ENCODE data around the gene VPS4A.
A peak's percentile ranks its signal among the peaks of the same experiment; 100 is the strongest.

Gene VPS4A

DNA sequence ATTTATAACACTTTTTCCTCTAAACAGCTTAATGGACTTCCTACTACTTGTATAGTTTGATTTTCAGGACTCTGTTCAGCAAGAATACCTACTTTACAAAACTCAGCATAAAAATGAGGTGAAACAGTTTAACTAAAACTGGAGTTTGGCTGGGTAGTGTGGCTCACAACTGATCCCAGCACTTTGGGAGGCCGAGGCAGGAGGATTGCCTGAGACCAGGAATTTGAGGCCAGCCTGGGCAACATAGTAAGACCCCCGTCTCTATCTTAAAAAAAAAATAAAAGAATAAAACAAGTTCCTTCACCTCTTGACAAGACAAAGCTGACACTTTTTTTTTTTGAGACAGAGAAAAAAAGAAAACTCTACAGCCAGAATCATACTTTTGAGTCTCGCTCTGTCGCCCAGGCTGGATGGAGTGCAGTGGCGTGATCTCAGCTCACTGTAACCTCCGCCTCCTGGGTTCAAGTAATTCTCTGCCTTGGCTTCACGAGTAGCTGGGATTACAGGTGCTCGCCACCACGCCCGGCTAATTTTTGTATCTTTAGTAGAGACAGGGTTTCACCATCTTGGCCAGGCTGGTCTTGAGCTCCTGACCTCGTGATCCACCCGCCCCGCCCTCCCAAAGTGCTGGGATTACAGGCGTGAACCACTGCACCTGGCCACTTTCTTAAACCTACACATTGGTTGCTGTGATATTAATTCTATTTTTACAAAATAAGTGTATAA is 16.6 kb downstream of the VPS4A start:
- Histone ChIP-seq H2AFZ (ENCODE audit: low read length) (no peak overlapping the region), H3K27me3 (ENCODE audit: insufficient read depth, low read length, poor library complexity, severe bottlenecking) (no peaks in the 10 kb centered on the region), H3K4me1 (ENCODE audit: insufficient read depth, low read length, poor library complexity, severe bottlenecking) (peaks cover 40% of the 10 kb centered on the region), H3K4me2 (ENCODE audit: low read depth, low read length, poor library complexity, severe bottlenecking) (peak overlapping the region; percentile 99), H3K9me2 (replicated peaks; ENCODE audit: low read depth, low read length) (no peaks in the 10 kb centered on the region), H3K9ac (ENCODE audit: low read depth, low read length, poor library complexity, severe bottlenecking) (peak overlapping the region; percentile 94), H3K9me3 (ENCODE audit: insufficient read depth, low read depth, low read length) (no peaks in the 10 kb centered on the region), H3F3A (ENCODE audit: low read depth) (peaks cover 7% of the 10 kb centered on the region; the same call in 1 of the 2 replicates), H3K4me3 (ENCODE audit: low read length, poor library complexity, severe bottlenecking) (peak overlapping the region; percentile 87), H3K79me2 (ENCODE audit: insufficient read depth, low read length) (peaks cover 85% of the 10 kb centered on the region), H4K20me1 (ENCODE audit: insufficient read depth, low read length, poor library complexity, severe bottlenecking) (peaks cover 50% of the 10 kb centered on the region), H3K36me3 (ENCODE audit: insufficient read depth, low read length) (peaks cover 32% of the 10 kb centered on the region; the same call in 1 of the 2 replicates)
- TF ChIP-seq CTCF (conservative IDR thresholded peaks at IDR 0.05; ENCODE audit: low read length), result no peak
- TF ChIP-seq EZH2phosphoT487 (IDR thresholded peaks at IDR 0.05; ENCODE audit: borderline replicate concordance), result no peak

- H3K36me3 ChIP-seq (ENCODE audit: insufficient read depth, low read length), result peaks cover 22% of the 10 kb centered on the region; the same call in 1 of the 2 replicates
- H3F3A ChIP-seq (ENCODE audit: low read depth), result peaks cover 7% of the 10 kb centered on the region; the same call in 1 of the 2 replicates
- no peaks in the 10 kb centered on the region for H3K9me3 ChIP-seq (ENCODE audit: insufficient read depth, low read depth, low read length)
- H3K4me1 ChIP-seq (ENCODE audit: insufficient read depth, low read length, poor library complexity, severe bottlenecking), result peaks cover 40% of the 10 kb centered on the region
- H3K4me3 ChIP-seq (ENCODE audit: low read length, poor library complexity, severe bottlenecking), result peak overlapping the region; percentile 87
- peaks cover 50% of the 10 kb centered on the region for H4K20me1 ChIP-seq (ENCODE audit: insufficient read depth, low read length, poor library complexity, severe bottlenecking)
- no peaks in the 10 kb centered on the region for H3K27me3 ChIP-seq (ENCODE audit: insufficient read depth, low read length, poor library complexity, severe bottlenecking)
- H2AFZ ChIP-seq (ENCODE audit: low read length), result no peak overlapping the region
- TF ChIP-seq CTCF (conservative IDR thresholded peaks at IDR 0.05; ENCODE audit: low read length) (no peak), EZH2phosphoT487 (IDR thresholded peaks at IDR 0.05; ENCODE audit: borderline replicate concordance) (no peak)
- H3K9me2 ChIP-seq (replicated peaks; ENCODE audit: low read depth, low read length), result no peaks in the 10 kb centered on the region
- peak overlapping the region; percentile 99 for H3K4me2 ChIP-seq (ENCODE audit: low read depth, low read length, poor library complexity, severe bottlenecking)
- H3K79me2 ChIP-seq (ENCODE audit: insufficient read depth, low read length), result peaks cover 75% of the 10 kb centered on the region
- peak overlapping the region; percentile 94 for H3K9ac ChIP-seq (ENCODE audit: low read depth, low read length, poor library complexity, severe bottlenecking)
Observed at GRCh38 chr16:69328854-69329316, 17.7 kb downstream of the VPS4A start.

- Histone ChIP-seq H3K9me2 (replicated peaks; ENCODE audit: low read depth, low read length) (no peaks in the 10 kb centered on the region), H3K4me2 (ENCODE audit: low read depth, low read length, poor library complexity, severe bottlenecking) (peak overlapping the region; percentile 99), H3K27me3 (ENCODE audit: insufficient read depth, low read length, poor library complexity, severe bottlenecking) (no peaks in the 10 kb centered on the region), H3K4me1 (ENCODE audit: insufficient read depth, low read length, poor library complexity, severe bottlenecking) (peaks cover 38% of the 10 kb centered on the region), H3K9me3 (ENCODE audit: insufficient read depth, low read depth, low read length) (no peaks in the 10 kb centered on the region), H3K4me3 (ENCODE audit: low read length, poor library complexity, severe bottlenecking) (peak overlapping the region; percentile 87), H2AFZ (ENCODE audit: low read length) (peak overlapping the region; percentile 72; the same call in 1 of the 2 replicates), H3F3A (ENCODE audit: low read depth) (peaks cover 7% of the 10 kb centered on the region; the same call in 1 of the 2 replicates), H3K9ac (ENCODE audit: low read depth, low read length, poor library complexity, severe bottlenecking) (peak overlapping the region; percentile 94), H3K79me2 (ENCODE audit: insufficient read depth, low read length) (peaks cover 69% of the 10 kb centered on the region), H3K36me3 (ENCODE audit: insufficient read depth, low read length) (peaks cover 22% of the 10 kb centered on the region; the same call in 1 of the 2 replicates), H4K20me1 (ENCODE audit: insufficient read depth, low read length, poor library complexity, severe bottlenecking) (peaks cover 46% of the 10 kb centered on the region)
- TF ChIP-seq CTCF (conservative IDR thresholded peaks at IDR 0.05; ENCODE audit: low read length) (no peak), EZH2phosphoT487 (IDR thresholded peaks at IDR 0.05; ENCODE audit: borderline replicate concordance) (no peak)
Observed at GRCh38 chr16:69329369-69330285, 18.5 kb downstream of the VPS4A start.

Measured in Loucy (cell line).